SHP77 (cell line): ENCODE data around the gene ANKRD18A.

Experiments
- DNase-seq, 2 experiments: peaks; one replicate each; lab custom pipeline; 2025; lab: John Stamatoyannopoulos, UW

The ANKRD18A gene

DNA sequence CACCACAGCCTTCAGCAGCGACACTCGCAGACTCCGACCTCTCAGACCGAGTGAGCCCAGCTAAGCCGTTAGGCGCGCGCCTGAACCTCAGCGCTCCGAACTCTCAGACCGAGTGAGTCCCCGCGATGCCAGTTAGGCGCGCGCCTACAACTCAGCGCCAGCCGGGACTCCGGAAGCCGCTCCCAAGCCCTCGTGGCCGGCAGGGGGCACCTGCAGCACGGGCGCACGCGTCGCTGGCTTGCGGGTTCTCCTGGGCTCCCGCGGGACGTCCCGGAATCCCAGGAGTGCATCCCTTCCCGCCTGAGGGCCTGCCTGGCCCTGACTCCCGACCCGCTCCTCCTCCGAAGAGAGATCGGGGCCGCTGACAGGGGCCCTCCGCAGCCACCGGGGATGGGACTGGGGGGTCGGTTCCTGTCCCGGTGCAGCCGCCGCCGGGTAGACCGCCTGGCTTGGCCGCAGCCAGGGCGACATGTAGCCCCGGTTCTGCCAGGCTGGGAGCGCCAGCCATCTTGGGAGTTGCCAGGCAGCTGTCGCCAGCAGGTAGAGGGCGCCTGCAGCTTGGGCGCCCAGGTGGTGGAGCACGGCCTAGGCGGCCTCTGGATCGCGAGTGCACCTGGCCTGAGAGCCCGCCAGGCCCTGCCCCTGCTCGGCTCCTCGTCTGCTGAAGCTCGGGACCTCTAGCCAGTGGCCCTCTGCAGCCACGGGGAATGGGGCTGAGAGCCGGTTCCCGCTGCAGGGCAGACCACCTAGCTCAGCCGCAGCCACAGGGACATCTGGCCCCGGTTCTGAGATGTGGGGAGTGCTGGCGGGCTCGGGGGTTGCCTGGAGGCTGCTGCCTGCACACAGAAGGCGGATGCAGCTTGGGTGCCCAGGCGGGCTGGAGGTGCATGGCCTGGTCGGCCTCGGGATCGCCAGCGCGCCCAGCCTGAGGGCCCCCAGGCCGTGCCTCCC, at the start of gene ANKRD18A:
ANKRD18A (minus strand) TSS at position 114 of the 951 bp plus-strand sequence. CDS start 311 bp downstream, outside the sequence.
- DNase-seq = peak; percentile 69 to 80

GRCh38 chr9:38668791-38669466, 48.5 kb upstream of the ANKRD18A start:
- DNase-seq = no peak

- DNase-seq = no peak
These were observed 42.6 kb upstream of the ANKRD18A start for GRCh38 chr9:38662763-38663593.

GRCh38 chr9:38659538-38659937, 39.1 kb upstream of the ANKRD18A start:
- DNase-seq = no peak

DNA sequence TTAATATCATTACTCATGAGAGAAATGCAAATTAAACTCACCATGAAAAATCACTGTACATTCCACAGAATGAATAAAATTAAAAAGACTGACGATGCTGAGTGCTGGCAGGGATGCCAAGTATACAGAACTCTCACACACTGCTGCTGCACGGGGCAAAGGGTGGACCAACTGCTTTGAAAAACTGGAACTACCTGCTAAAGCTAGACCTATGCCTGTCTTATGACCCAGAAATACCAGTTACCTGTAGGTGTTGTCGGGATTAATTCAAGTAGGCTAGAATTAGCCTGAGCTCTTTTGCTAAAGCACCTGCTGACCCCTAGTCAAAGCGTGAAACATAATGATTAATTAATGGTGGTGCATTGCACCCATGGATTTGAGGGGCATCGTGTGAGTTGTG, 36.5 kb upstream of the ANKRD18A start:
- no peak for DNase-seq

- no peak for DNase-seq
These were observed 32.1 kb upstream of the ANKRD18A start for GRCh38 chr9:38652486-38652885.

DNA sequence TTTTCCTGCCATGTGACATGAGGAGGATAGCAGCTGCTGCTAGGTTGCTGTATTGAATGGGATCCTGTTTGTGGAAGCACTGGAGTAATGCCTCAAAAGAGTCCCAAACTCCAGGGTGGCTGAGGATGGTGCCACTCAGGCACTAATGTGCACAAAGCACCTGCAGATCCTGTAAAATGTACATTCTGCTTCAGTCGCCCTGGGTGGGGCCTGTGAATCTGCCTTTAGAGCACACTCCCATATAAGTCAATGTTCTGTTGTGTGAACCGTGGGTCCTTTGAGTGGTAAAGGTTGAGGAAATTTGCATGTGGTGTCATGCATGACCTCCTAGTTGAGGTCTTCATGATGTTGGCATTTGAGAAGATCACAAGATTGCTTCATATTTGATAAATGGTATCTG, 31.6 kb upstream of the ANKRD18A start:
- no peak for DNase-seq

- DNase-seq = no peak
These were observed 31.1 kb upstream of the ANKRD18A start for GRCh38 chr9:38651400-38652042.

DNA sequence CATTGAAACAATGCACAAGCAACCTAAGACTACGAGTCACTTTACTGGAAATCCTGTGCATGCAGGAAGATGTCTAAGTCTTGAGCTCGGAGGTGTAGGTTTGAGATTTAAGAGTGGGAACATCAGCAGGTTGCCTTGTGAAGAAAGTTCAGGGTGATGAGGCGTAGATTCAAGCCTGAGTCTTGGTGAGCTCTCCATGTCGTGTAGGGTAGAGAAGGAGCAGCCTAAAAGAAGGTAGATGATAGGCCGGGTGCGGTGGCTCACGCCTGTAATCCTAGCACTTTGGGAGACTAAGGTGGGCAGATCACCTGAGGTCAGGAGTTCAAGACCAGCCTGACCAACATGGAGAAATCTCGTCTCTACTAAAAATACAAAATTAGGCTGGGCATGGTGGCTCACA, 30.2 kb upstream of the ANKRD18A start:
- no peak for DNase-seq

DNA sequence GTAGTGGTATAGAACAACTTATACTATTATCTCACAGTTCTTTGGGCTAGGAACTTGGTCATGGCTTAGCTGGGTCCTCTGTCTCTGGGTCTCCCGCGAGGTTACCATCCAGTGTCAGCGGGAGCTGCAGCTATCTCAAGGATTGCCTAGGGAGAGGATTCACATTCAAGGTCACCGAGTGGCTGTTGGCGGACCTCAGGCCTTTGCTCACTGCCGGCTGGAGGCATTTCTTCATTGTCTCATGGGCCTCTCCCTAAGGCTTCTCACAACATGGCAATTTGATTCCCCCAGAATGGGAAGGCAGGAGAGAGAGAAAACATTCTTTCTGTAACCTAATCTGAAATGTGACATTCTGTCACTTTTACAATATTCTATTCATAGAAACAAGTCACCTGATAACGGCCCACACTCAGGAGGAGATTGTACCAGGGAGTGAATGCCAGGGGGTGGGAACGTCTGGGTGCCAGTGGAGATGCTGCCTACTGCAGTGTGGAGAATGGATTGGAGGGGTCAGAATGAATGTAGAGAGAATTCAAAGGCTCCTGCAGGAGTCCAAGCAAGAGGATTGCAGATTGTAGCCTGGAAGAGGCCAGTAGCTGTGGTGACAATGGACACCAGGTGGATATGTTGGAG, 29.5 kb upstream of the ANKRD18A start:
- no peak for DNase-seq

GRCh38 chr9:38644601-38645000, 24.2 kb upstream of the ANKRD18A start:
- DNase-seq = no peak

DNA sequence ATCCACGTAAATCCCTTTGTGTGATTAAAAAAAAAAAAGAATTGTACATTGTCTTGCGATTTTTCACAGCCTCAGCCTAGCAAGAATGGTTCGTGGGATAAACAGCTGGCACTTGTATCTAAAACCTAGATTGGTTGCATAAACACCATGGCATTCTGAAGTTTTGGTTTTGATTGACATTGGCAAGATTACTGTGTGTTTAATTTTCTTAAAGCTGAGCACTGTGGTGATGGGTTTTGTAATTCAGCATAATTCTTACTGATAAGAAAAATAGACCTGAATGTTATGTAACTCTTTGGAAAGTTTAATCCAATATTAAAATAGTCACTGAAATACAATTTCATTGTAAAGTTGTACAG, 23.4 kb upstream of the ANKRD18A start:
- DNase-seq = no peak

DNA sequence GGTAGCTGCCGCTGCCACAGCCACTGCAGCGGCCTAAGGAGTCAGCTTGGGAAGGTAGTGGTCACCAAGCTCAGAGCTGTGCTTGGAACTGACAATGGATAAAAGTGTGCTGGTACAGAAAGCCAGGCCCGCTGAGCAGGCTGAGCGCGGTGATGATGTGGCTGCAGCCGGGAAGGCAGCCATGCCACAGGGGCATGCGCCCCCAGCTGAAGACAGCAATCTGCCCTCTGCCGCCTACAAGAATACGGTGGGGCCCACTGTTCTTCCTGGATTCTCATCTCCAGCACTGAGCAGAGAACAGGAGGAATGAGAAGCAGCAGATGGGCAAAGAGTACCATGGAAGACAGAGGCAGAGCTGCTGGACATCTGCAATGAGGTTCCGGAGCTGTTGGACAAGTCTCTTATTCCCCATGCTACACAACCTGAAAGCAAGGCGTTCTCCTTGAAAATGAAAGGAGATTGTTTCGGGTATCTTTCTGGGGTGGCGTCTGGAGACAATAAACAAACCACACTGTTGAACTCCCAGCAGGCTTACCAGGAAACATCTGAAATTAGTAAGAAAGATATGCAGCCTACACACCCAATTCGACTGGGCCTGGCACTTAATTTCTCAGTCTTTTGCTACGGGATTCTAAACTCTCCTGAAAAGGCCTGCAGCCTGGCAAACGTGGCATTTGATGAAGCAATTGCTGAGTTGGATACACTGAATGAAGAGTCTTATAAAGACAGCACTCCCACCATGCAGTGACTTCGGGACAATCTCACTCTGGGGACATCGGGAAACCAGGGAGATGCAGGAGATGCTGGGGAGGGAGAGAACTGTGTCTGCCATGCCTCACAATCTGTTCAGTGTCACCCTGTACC, 22.8 kb upstream of the ANKRD18A start:
- no peak for DNase-seq

GRCh38 chr9:38641985-38642864, 21.8 kb upstream of the ANKRD18A start:
- DNase-seq = no peak

DNA sequence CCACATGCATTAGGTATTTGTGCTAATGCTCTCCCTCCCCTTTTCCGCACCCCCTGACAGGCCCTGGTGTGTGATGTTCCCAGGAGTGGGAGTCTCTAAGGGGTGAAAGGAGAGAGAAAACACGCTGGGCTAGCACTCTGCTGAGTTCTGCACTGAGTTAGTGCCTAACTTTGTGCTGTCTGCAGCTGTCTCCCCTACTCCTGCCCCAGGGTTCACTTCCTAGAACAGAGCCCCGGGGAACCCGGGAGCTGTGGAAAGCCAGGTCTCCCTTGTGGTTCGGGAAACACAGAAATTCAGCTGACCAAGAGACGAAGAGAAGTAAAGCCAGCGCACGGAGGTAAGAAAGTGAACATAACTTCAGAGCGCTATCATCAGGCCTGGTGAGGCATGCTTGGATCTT, 20.7 kb upstream of the ANKRD18A start:
- DNase-seq = no peak

- DNase-seq = no peak
These were observed 19.2 kb upstream of the ANKRD18A start for GRCh38 chr9:38639577-38639940.

- DNase-seq = no peak
These were observed 18.6 kb upstream of the ANKRD18A start for GRCh38 chr9:38638881-38639576.

DNA sequence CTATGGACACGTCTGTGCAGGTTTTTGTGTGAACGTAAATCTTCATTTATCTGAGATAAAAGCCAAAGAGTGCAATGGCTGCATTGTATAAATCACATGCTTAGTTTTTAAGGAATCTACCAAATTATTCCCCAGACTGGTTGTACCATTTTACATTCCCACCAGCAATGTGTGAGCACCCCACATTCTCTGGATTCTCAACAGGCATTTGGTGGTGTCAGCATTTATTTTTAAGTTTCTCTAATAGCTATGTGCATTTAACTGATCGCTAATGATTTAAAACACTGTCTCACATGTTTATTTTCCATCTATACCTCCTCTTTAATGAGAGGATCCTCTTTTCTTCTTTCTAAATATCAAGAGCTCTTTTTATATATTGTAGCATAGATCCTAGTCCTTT, 13.9 kb upstream of the ANKRD18A start:
- no peak for DNase-seq

DNA sequence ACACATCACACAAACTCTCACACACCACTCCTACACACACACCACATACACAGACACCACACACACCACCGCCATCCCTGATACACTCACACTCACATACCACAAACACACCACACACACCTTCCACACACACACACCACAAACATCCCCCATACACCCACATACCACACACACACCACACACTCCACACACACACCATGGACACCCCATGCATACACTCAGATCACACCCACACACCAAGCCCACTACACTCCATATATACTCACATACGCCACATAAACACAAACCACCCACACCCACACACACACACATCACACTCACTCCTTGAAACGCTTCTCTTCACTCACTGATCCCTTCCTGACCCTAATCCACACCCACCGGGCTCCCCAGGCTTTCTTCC, 9.1 kb upstream of the ANKRD18A start:
- DNase-seq = no peak
